Measurements from ENCODE around the gene SPIN1.

Gene SPIN1

DNA sequence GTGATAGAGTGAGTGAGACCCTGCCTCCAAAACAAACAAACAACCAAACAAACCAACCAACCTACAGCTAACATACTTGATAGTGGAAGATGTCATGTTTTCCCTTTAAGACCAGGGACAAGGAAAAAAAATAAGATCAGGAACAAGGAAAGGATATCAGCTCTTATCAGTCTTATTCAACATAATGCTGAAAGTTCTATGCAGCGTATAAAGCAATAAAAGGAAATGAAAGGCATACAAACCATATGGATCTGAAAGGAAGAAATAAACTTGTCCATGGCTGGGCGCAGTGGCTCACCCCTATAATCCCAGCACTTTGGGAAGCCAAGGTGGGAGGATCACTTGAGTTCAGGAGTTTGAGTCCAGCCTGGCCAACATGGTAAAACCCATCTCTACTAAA is 23.5 kb upstream of the SPIN1 start:
- ChIA-PET POLR2A (no interaction called here), CTCF (no interaction called here)
- H3K4me3 ChIP-seq (ENCODE audit: low read depth, low read length) = no peak overlapping the region
- no peaks in the 10 kb centered on the region for H3K36me3 ChIP-seq (ENCODE audit: control insufficient read depth in 2 of 2, insufficient read depth in 1 of 2, low read length in 2 of 2)
- TF ChIP-seq, protein P1, sequence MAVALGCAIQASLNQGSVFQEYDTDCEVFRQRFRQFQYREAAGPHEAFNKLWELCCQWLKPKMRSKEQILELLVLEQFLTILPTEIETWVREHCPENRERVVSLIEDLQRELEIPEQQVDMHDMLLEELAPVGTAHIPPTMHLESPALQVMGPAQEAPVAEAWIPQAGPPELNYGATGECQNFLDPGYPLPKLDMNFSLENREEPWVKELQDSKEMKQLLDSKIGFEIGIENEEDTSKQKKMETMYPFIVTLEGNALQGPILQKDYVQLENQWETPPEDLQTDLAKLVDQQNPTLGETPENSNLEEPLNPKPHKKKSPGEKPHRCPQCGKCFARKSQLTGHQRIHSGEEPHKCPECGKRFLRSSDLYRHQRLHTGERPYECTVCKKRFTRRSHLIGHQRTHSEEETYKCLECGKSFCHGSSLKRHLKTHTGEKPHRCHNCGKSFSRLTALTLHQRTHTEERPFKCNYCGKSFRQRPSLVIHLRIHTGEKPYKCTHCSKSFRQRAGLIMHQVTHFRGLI (tag by site-specific recombination; IDR thresholded peaks at IDR 0.05) = no peak
- TF ChIP-seq ZNF660 (tag by site-specific recombination; IDR thresholded peaks at IDR 0.05) = no peak
- TF ChIP-seq, protein P2, sequence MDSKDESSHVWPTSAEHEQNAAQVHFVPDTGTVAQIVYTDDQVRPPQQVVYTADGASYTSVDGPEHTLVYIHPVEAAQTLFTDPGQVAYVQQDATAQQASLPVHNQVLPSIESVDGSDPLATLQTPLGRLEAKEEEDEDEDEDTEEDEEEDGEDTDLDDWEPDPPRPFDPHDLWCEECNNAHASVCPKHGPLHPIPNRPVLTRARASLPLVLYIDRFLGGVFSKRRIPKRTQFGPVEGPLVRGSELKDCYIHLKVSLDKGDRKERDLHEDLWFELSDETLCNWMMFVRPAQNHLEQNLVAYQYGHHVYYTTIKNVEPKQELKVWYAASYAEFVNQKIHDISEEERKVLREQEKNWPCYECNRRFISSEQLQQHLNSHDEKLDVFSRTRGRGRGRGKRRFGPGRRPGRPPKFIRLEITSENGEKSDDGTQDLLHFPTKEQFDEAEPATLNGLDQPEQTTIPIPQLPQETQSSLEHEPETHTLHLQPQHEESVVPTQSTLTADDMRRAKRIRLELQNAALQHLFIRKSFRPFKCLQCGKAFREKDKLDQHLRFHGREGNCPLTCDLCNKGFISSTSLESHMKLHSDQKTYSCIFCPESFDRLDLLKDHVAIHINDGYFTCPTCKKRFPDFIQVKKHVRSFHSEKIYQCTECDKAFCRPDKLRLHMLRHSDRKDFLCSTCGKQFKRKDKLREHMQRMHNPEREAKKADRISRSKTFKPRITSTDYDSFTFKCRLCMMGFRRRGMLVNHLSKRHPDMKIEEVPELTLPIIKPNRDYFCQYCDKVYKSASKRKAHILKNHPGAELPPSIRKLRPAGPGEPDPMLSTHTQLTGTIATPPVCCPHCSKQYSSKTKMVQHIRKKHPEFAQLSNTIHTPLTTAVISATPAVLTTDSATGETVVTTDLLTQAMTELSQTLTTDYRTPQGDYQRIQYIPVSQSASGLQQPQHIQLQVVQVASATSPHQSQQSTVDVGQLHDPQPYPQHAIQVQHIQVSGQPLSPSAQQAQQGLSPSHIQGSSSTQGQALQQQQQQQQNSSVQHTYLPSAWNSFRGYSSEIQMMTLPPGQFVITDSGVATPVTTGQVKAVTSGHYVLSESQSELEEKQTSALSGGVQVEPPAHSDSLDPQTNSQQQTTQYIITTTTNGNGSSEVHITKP (tag by site-specific recombination; IDR thresholded peaks at IDR 0.05) = no peak
- TF ChIP-seq ZSCAN23 (tag by site-specific recombination; IDR thresholded peaks at IDR 0.05) = no peak
- TF ChIP-seq ZNF768 (tag by site-specific recombination; IDR thresholded peaks at IDR 0.05) = no peak
- no peak for TF ChIP-seq ZNF473 (tag by site-specific recombination; IDR thresholded peaks at IDR 0.05)
- H3K27ac ChIP-seq (ENCODE audit: extremely low read depth, low read depth, low read length) = no peak overlapping the region
- no peaks in the 10 kb centered on the region for H3K4me1 ChIP-seq (ENCODE audit: control insufficient read depth, insufficient read depth, low read length)
- H3K9me3 ChIP-seq (ENCODE audit: control insufficient read depth, insufficient read depth, low read depth, low read length) = no peaks in the 10 kb centered on the region

DNA sequence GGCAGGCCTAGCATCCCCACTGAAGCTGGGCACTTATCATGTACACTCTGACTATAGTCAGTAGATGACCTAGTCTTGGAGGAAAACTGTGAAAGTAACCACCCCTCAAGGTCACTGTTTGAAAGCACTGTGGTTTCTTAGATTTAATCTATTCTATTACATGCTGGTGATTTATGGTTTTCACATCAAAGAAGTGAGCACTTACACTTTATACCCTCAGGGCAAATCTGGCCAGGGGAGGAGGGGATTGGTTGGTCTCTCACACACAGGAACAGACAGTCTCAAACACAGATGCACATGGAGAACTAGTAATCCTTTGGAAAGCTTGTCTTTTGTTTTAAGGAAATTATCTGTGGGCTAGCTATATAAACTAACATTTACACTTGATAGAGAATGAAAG is 17.9 kb upstream of the SPIN1 start:
- ChIA-PET POLR2A (no interaction called here), CTCF (no interaction called here)
- H3K9me3 ChIP-seq (ENCODE audit: control insufficient read depth, insufficient read depth, low read depth, low read length) = no peaks in the 10 kb centered on the region
- H3K4me1 ChIP-seq (ENCODE audit: control insufficient read depth, insufficient read depth, low read length) = no peaks in the 10 kb centered on the region
- H3K4me3 ChIP-seq (ENCODE audit: low read depth, low read length) = no peak overlapping the region
- no peak for TF ChIP-seq ZNF658 (tag by site-specific recombination; IDR thresholded peaks at IDR 0.05)
- peak; percentile 73 for TF ChIP-seq TCF7L2 (IDR thresholded peaks at IDR 0.05; ENCODE audit: borderline replicate concordance, low read depth, low read length)
- H3K36me3 ChIP-seq (ENCODE audit: control insufficient read depth in 2 of 2, insufficient read depth in 1 of 2, low read length in 2 of 2) = no peaks in the 10 kb centered on the region
- H3K27ac ChIP-seq (ENCODE audit: extremely low read depth, low read depth, low read length) = no peak overlapping the region

DNA sequence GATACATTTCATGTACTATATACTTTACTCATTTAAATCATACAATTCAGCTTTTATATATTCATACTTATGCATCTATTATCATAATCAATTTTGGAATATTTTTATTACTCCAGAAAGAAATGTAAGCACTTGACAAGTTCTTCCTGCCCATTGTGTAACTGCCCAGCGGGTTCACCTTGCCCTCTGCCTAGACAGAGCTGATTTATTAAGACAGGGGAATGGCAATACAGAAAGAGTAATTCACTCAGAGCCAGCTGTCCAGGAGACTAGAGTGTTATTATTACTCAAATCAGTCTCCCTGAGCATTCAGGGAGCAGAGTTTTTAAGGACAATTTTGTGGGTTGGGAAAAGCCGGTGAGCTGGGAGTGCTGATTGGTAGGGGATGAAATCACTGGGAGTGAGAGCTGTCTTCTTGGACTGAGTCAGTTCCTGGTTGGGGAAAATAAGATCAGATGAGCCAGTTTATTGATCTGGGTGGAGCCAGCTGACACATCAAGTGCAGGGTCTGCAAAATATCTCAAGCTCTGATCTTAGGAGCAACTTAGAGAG is 16.1 kb upstream of the SPIN1 start:
- Histone ChIP-seq H3K36me3 (ENCODE audit: control insufficient read depth in 2 of 2, insufficient read depth in 1 of 2, low read length in 2 of 2) (no peaks in the 10 kb centered on the region), H3K9me3 (ENCODE audit: control insufficient read depth, insufficient read depth, low read depth, low read length) (no peaks in the 10 kb centered on the region), H3K4me1 (ENCODE audit: control insufficient read depth, insufficient read depth, low read length) (no peaks in the 10 kb centered on the region), H3K27ac (ENCODE audit: extremely low read depth, low read depth, low read length) (no peak overlapping the region), H3K4me3 (ENCODE audit: low read depth, low read length) (no peak overlapping the region)
- TF ChIP-seq, protein P3, sequence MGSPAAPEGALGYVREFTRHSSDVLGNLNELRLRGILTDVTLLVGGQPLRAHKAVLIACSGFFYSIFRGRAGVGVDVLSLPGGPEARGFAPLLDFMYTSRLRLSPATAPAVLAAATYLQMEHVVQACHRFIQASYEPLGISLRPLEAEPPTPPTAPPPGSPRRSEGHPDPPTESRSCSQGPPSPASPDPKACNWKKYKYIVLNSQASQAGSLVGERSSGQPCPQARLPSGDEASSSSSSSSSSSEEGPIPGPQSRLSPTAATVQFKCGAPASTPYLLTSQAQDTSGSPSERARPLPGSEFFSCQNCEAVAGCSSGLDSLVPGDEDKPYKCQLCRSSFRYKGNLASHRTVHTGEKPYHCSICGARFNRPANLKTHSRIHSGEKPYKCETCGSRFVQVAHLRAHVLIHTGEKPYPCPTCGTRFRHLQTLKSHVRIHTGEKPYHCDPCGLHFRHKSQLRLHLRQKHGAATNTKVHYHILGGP (tag by site-specific recombination; IDR thresholded peaks at IDR 0.05) = no peak
- TF ChIP-seq ZFP41 (tag by site-specific recombination; IDR thresholded peaks at IDR 0.05; ENCODE audit: borderline replicate concordance) (no peak), ZNF350 (tag by site-specific recombination; IDR thresholded peaks at IDR 0.05) (no peak), SP7 (tag by site-specific recombination; IDR thresholded peaks at IDR 0.05) (no peak), KLF9 (tag by site-specific recombination; IDR thresholded peaks at IDR 0.05; ENCODE audit: low read depth) (no peak), ZNF214 (tag by site-specific recombination; IDR thresholded peaks at IDR 0.05; ENCODE audit: borderline replicate concordance) (no peak), HOXC10 (CRISPR knock-in tag; IDR thresholded peaks at IDR 0.05) (no peak), ZNF555 (tag by site-specific recombination; conservative IDR thresholded peaks at IDR 0.05) (no peak), KLF7 (tag by site-specific recombination; IDR thresholded peaks at IDR 0.05; ENCODE audit: borderline replicate concordance) (no peak), IKZF3 (tag by site-specific recombination; IDR thresholded peaks at IDR 0.05) (no peak)
- TF ChIP-seq, protein P4, sequence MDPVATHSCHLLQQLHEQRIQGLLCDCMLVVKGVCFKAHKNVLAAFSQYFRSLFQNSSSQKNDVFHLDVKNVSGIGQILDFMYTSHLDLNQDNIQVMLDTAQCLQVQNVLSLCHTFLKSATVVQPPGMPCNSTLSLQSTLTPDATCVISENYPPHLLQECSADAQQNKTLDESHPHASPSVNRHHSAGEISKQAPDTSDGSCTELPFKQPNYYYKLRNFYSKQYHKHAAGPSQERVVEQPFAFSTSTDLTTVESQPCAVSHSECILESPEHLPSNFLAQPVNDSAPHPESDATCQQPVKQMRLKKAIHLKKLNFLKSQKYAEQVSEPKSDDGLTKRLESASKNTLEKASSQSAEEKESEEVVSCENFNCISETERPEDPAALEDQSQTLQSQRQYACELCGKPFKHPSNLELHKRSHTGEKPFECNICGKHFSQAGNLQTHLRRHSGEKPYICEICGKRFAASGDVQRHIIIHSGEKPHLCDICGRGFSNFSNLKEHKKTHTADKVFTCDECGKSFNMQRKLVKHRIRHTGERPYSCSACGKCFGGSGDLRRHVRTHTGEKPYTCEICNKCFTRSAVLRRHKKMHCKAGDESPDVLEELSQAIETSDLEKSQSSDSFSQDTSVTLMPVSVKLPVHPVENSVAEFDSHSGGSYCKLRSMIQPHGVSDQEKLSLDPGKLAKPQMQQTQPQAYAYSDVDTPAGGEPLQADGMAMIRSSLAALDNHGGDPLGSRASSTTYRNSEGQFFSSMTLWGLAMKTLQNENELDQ (tag by site-specific recombination; IDR thresholded peaks at IDR 0.05; ENCODE audit: low read depth) = no peak
- TF ChIP-seq, protein P5, sequence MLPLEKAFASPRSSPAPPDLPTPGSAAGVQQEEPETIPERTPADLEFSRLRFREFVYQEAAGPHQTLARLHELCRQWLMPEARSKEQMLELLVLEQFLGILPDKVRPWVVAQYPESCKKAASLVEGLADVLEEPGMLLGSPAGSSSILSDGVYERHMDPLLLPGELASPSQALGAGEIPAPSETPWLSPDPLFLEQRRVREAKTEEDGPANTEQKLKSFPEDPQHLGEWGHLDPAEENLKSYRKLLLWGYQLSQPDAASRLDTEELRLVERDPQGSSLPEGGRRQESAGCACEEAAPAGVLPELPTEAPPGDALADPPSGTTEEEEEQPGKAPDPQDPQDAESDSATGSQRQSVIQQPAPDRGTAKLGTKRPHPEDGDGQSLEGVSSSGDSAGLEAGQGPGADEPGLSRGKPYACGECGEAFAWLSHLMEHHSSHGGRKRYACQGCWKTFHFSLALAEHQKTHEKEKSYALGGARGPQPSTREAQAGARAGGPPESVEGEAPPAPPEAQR (tag by site-specific recombination; IDR thresholded peaks at IDR 0.05) = no peak
- CTCF ChIA-PET = interaction anchor here (0.6 kb wide), 1 partner anchor 162 kb away, joined by 3 read pairs; no protein-coding TSS in a partner anchor
- POLR2A ChIA-PET = no interaction called here
